GM18517 (cell line): ENCODE results near the gene MON1B.
"Not testable (repeated sequence)": the region's sequence is repeated elsewhere in the genome, so short reads cannot be mapped to it uniquely, and the experiment has no call there.

ENCODE experiments used
- ATAC-seq: cut with Tn5 transposase; IDR thresholded peaks from one replicate; pipeline ENCODE4 v1.9.1; 2021; ENCODE audit warnings: mild to moderate bottlenecking, moderate library complexity; ENCODE audit not compliant: unreplicated experiment

The MON1B gene

GRCh38 chr16:77190478-77191258 lies at the start of gene MON1B:
TSS of gene MON1B (plus strand) at chr16:77191190. CDS start at chr16:77191486, 296 bp downstream.
- peak; percentile 96 for ATAC-seq

- ATAC-seq: no peak
Observed at GRCh38 chr16:77143364-77143763, 47.6 kb upstream of the MON1B start.

DNA sequence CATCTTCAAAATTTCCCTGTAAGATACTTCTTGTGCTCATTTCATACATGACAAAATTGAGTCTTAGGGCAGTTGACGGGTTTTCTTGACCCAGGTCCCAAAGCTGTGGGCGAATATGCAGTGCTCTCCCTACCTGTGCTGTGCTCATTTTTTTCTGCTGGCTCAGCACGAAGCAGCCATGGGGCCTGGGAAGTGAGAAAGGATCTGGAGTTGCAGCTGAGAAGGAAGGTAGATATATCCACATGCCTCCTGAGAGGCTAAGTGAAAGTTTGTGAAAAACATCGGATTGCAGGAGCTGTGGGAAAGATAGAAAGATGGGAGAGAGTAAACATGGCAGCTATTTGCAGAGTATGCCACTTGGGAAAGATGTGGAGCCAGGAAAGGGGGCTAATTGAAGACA lies 42.9 kb upstream of the MON1B start:
- ATAC-seq: no peak

GRCh38 chr16:77157346-77158058 lies 33.5 kb upstream of the MON1B start:
- ATAC-seq: no peak

GRCh38 chr16:77158293-77158692 lies 32.7 kb upstream of the MON1B start:
- no peak for ATAC-seq

DNA sequence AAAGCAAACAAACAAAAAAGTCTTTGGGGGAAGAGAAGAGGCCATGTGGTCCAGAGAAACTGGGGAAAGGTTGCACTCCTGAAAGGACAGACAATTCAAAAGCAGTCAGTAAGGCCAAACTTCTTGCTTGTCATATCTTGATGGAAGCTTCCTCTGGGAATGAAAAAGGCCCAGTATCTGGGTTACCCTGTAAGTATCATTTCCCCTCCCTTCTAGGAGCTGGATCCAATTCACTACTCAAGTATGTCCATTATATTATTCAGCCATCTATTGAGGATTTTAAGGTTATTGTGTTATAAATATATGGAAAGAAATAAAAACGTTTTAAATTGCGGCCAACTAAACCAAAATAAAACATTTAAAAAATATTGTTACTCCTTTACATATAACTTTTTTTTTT lies 26.0 kb upstream of the MON1B start:
- ATAC-seq: no peak

GRCh38 chr16:77165536-77166236 lies 25.3 kb upstream of the MON1B start:
- not testable (repeated sequence) for ATAC-seq

DNA sequence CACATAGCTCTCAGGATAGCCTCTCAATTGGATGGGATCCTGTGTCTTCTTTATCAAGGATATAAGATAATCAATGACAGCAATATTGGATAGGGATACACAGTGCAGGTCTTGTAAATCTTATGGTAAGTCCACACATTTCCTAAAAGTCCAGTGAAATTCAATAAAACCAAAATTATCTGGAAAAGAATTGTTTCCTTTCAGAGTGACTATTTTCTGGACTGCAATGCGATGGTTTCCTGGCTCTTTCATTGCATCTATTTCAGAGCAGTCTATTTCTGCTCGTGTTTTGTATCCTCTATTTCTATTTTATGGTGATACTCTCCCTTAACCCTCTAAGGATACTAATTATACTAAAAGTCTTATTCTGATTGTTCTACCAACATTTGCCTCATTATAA lies 24.3 kb upstream of the MON1B start:
- no peak for ATAC-seq

- ATAC-seq: no peak
Observed at GRCh38 chr16:77168901-77169300, 22.1 kb upstream of the MON1B start.

DNA sequence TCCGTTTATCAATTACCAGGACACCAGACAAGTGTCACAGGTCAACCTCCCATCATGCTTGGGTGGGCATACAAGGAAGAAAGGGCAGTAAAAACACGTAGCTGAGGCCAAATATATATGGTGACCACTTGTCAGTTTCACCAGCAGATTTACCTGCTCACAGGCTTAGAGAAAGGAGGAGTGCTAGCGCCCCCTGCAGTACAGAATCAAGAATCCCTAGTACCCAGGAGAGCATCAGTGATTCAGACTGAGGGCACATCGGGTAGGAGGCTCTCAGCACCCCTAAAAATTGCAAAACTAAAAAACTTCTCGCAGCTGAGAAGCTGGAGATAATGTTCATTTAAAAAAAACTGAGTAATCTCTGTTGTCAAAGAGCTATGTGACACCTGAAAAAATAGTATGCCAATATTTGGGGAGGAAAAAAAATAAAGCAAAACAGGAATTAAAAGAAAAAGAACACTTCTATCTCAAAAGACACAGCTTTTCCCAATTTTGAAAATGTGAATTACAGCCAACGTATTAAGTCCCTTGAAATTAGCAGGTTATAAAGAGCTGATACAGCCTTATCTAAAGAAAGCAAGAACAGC lies 21.2 kb upstream of the MON1B start:
- ATAC-seq: peak; percentile 77

- no peak for ATAC-seq
Observed at GRCh38 chr16:77170805-77171204, 20.2 kb upstream of the MON1B start.

GRCh38 chr16:77171745-77172635 lies 19.0 kb upstream of the MON1B start:
- peak; percentile 86 for ATAC-seq

DNA sequence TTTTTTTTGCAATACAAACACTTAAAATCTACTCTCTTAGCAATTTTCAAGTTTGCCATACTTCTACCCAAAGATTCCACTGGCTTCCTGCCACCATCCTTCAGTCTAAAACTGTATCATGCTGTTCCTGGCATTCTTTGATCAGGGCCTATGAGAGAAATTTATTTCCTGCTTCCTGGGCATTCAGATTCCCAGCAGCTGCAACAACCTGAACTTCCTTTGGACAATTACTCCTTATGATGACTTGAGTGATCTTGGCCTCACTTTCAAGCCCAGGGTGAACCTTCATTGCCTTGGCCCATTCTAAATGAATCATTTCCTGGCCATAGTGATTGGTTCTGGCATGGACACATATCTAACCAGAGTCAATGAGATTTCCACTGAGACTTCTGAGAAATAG lies 18.0 kb upstream of the MON1B start:
- no peak for ATAC-seq

DNA sequence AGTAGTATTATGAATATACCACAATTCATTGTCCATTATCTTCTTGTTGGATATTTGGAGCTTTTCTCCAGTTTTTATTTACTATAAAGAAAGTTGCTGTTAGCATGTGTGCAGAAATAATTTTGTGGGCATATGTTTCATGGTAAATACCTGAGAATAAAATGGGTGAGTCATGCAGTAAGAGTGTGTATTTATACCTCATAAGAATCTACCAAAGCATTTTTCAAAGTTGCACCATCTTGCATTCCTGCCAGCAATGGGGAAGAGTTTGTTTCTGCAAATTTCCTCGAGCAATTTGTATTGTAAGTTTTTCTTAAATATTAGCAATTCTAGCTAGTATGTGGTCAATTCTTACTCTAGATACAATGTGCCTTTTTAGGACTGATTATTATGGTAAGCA lies 7.9 kb upstream of the MON1B start:
- ATAC-seq: no peak

DNA sequence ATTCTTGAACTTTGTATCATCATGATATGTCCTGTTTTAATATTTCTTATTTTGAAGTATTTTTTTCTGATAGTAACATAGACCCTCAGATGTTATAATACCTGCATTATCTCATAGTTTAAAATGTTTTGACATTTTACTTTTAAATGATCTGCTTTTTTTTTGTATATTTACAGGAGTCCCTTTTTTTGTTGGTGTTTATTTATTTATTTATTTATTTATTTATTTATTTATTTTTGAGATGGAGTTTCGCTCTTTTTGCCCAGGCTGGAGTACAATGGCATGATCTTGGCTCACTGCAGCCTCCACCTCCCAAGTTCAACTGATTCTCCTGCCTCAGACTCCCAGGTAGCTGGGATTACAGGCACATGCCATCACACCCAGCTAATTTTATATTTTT lies 4.7 kb upstream of the MON1B start:
- ATAC-seq: not testable (repeated sequence)

GRCh38 chr16:77190190-77190477 lies 856 bp upstream of the MON1B start:
- no peak for ATAC-seq

GRCh38 chr16:77191259-77191969 lies 424 bp downstream of the MON1B start:
- no peak for ATAC-seq

DNA sequence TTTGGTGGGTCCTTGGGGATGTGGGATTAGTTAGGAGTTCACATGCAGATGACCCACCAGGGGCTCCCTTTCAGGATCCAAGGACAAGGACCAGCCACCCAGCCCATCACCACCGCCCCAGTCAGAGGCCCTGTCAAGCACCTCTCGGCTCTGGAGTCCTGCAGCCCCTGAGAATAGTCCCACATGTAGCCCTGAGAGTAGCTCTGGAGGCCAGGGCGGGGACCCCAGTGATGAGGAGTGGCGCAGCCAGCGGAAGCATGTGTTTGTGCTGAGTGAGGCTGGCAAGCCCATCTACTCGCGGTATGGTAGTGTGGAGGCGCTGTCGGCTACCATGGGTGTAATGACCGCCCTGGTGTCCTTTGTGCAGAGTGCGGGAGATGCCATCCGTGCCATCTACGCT lies 2.4 kb downstream of the MON1B start:
- no peak for ATAC-seq

DNA sequence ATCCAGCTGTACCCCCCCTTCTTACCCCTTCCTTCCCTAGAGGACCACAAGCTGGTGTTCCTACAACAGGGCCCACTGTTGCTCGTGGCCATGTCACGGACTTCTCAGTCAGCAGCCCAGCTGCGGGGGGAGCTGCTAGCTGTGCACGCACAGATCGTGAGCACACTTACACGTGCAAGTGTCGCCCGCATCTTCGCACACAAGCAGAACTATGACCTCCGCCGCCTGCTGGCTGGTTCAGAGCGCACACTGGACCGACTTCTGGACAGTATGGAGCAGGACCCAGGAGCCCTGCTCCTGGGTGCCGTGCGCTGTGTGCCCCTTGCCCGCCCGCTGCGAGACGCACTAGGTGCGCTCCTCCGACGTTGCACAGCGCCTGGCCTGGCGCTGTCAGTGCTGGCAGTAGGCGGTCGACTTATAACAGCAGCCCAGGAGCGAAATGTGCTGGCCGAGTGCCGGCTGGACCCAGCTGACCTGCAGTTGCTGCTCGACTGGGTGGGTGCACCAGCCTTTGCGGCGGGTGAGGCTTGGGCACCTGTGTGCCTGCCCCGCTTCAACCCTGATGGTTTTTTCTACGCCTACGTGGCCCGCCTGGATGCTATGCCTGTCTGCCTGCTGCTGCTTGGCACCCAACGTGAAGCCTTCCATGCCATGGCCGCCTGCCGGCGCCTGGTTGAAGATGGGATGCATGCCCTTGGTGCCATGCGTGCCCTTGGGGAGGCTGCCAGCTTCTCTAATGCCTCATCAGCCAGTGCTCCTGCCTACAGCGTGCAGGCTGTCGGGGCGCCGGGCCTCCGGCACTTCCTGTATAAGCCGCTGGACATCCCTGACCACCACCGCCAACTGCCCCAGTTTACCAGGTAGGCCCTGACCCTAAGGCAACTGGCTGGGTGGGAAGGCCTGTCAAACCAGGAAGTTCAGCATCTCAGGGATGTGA lies 3.6 kb downstream of the MON1B start:
- ATAC-seq: no peak
